B cell (primary cell): ENCODE data around the gene MICA.
"Not testable (repeated sequence)": the region's sequence is repeated elsewhere in the genome, so short reads cannot be mapped to it uniquely, and the experiment has no call there.

Source experiments
- CTCF ChIP-seq: fragments of 200-600 bp; IDR thresholded peaks from one replicate; pipeline ENCODE4 v1.8.0; 2022; ENCODE audit warnings: antibody characterized with exemption, mild to moderate bottlenecking
- EZH2 ChIP-seq: IDR thresholded peaks from 2 replicates; pipeline ENCODE4 v1.6.1; 2012; ENCODE audit warnings: borderline replicate concordance, low read depth, mild to moderate bottlenecking, moderate library complexity, low read length; ENCODE audit not compliant: insufficient read depth, poor library complexity, severe bottlenecking

GRCh38 chr6:31446999-31447789 is 43.8 kb downstream of the MICA start:
- not testable (repeated sequence) for TF ChIP-seq CTCF, EZH2
